Right ventricle myocardium superior (tissue), 1 donor: ENCODE data around the gene PPP6R2. TPM values are rescaled to one million over a fixed set of nuclear protein-coding genes. Genes with fewer than 3 reads are reported as not detected.
A peak's percentile ranks its signal among the peaks of the same experiment; 100 is the strongest.
"Not testable (repeated sequence)": the region's sequence is repeated elsewhere in the genome, so short reads cannot be mapped to it uniquely, and the experiment has no call there.

ENCODE experiments used
- ATAC-seq: fragments of 200-7000 bp; cut with Tn5 transposase; one replicate; pipeline ENCODE4 v1.9.1; 2020; ENCODE audit warnings: mild to moderate bottlenecking; ENCODE audit not compliant: poor library complexity
- DNase-seq: peaks from one replicate; pipeline ENCODE4 v3.0.0-alpha.2; 2020
- intact Hi-C: fragments of 100-400 bp; cut with DNase I; formaldehyde crosslinking; loops from one replicate; pipeline ENCODE4 v1.11.2; 2022
- total RNA-seq: library from RNA; stranded (reverse); fragmentation: NEBNext Ultra II Directional; extraction: Animal tissue kit (Norgen Biotek cat#: 25700); gene quantifications from one replicate; pipeline ENCODE4 v1.2.1, GENCODE V29; 2021
- donor health status: DM: no; HTN: yes; CAD: no; lungs with severe emphysema.

The PPP6R2 gene
- total RNA-seq, 1 donor from 2014 or later = 40.4 TPM

GRCh38 chr22:50414476-50415248, 71.5 kb downstream of the PPP6R2 start:
- intact Hi-C loops = no loop called here
- DNase-seq (no peak), ATAC-seq (no peak)

GRCh38 chr22:50415426-50415825, 72.3 kb downstream of the PPP6R2 start:
- intact Hi-C loops = no loop called here

GRCh38 chr22:50416996-50417395, 73.9 kb downstream of the PPP6R2 start:
- intact Hi-C loops = no loop called here
- DNase-seq (peak; percentile 38), ATAC-seq (no peak)

More at GRCh38 chr22:50415426-50415825, 72.3 kb downstream of the PPP6R2 start:
- DNase-seq = peak; percentile 24
- no peak for ATAC-seq

- intact Hi-C loops = no loop called here
- DNase-seq (peak; percentile 36), ATAC-seq (no peak)
Observed at GRCh38 chr22:50417411-50418210, 74.5 kb downstream of the PPP6R2 start.

GRCh38 chr22:50418624-50419023, 75.5 kb downstream of the PPP6R2 start:
- intact Hi-C loops = no loop called here
- peak; percentile 24 for DNase-seq
- ATAC-seq = no peak

GRCh38 chr22:50419116-50419515, 76.0 kb downstream of the PPP6R2 start:
- intact Hi-C loops = no loop called here
- ATAC-seq = no peak

GRCh38 chr22:50420015-50420414, 76.9 kb downstream of the PPP6R2 start:
- intact Hi-C loops = no loop called here
- DNase-seq = no peak

More at GRCh38 chr22:50419116-50419515, 76.0 kb downstream of the PPP6R2 start:
- DNase-seq = peak; percentile 32

GRCh38 chr22:50420581-50420980, 77.5 kb downstream of the PPP6R2 start:
- ATAC-seq (no peak), DNase-seq (peak; percentile 27)
- intact Hi-C loops = no loop called here

More at GRCh38 chr22:50420015-50420414, 76.9 kb downstream of the PPP6R2 start:
- no peak for ATAC-seq

- peak; percentile 37 for DNase-seq
- intact Hi-C loops = no loop called here
- no peak for ATAC-seq
Observed at GRCh38 chr22:50422046-50422445, 78.9 kb downstream of the PPP6R2 start.

GRCh38 chr22:50422961-50423815, 80.1 kb downstream of the PPP6R2 start:
- peak; percentile 23 for DNase-seq
- ATAC-seq = no peak
- intact Hi-C loops = no loop called here

GRCh38 chr22:50423956-50424355, 80.8 kb downstream of the PPP6R2 start:
- ATAC-seq = no peak
- peak; percentile 41 for DNase-seq

GRCh38 chr22:50425179-50425916, 82.2 kb downstream of the PPP6R2 start:
- intact Hi-C loops = no loop called here
- ATAC-seq (no peak), DNase-seq (no peak)

More at GRCh38 chr22:50423956-50424355, 80.8 kb downstream of the PPP6R2 start:
- intact Hi-C loops = no loop called here

GRCh38 chr22:50432131-50432876, 89.2 kb downstream of the PPP6R2 start:
- intact Hi-C loops = no loop called here
- ATAC-seq (no peak), DNase-seq (peak; percentile 34)

- intact Hi-C loops, ATAC-seq: not testable (repeated sequence)
- peak; percentile 26 for DNase-seq
Observed at GRCh38 chr22:50432877-50433510, 89.9 kb downstream of the PPP6R2 start.

GRCh38 chr22:50434849-50435248, 91.7 kb downstream of the PPP6R2 start:
- ATAC-seq (no peak), DNase-seq (peak; percentile 37)
- intact Hi-C loops = no loop called here

GRCh38 chr22:50435291-50436014, 92.3 kb downstream of the PPP6R2 start:
- DNase-seq (peak; percentile 24), ATAC-seq (no peak)
- intact Hi-C loops = no loop called here
